H9 (cell line): ENCODE results near the gene MYOZ3. TPM values are rescaled to one million over a fixed set of nuclear protein-coding genes. Genes with fewer than 3 reads are reported as not detected.

ENCODE experiments used
- DNase-seq: peaks from one replicate; pipeline ENCODE4 v3.0.0-alpha.2; 2017
- H2AFZ ChIP-seq: one replicate; pipeline ENCODE4 v1.6.1; 2013; ENCODE audit warnings: mild to moderate bottlenecking, low read length, control low read depth, moderate library complexity
- H2AK5ac ChIP-seq: 2 replicates; pipeline ENCODE4 v1.6.1; 2013; ENCODE audit warnings: low read length, control low read depth, mixed read lengths; ENCODE audit not compliant: insufficient read length
- H2BK120ac ChIP-seq: one replicate; pipeline ENCODE4 v1.6.1; 2013; ENCODE audit warnings: low read depth, mild to moderate bottlenecking, low read length, control low read depth, inconsistent platforms; ENCODE audit not compliant: poor library complexity, severe bottlenecking
- H2BK12ac ChIP-seq: 2 replicates; pipeline ENCODE4 v1.6.1; 2013; ENCODE audit warnings: low read length, control low read depth, mixed read lengths, low read depth; ENCODE audit not compliant: insufficient read length
- H2BK15ac ChIP-seq: 2 replicates; pipeline ENCODE4 v1.6.1; 2013; ENCODE audit warnings: low read depth, low read length, control low read depth
- H2BK20ac ChIP-seq: one replicate; pipeline ENCODE4 v1.6.1; 2013; ENCODE audit warnings: low read depth, mild to moderate bottlenecking, low read length, control low read depth, inconsistent platforms; ENCODE audit not compliant: poor library complexity, severe bottlenecking
- H2BK5ac ChIP-seq: 2 replicates; pipeline ENCODE4 v1.6.1; 2013; ENCODE audit warnings: low read length, control low read depth, mixed read lengths; ENCODE audit not compliant: insufficient read length
- H3K14ac ChIP-seq: 2 replicates; pipeline ENCODE4 v1.6.1; 2013; ENCODE audit warnings: low read length, control low read depth; ENCODE audit not compliant: insufficient read depth
- H3K18ac ChIP-seq: 2 replicates; pipeline ENCODE4 v1.6.1; 2013; ENCODE audit warnings: low read depth, mild to moderate bottlenecking, mixed read lengths, low read length, control low read depth; ENCODE audit not compliant: insufficient read length
- H3K23ac ChIP-seq: 2 replicates; pipeline ENCODE4 v1.6.1; 2013; ENCODE audit warnings: low read length, control low read depth, mixed read lengths, low read depth; ENCODE audit not compliant: insufficient read length
- H3K23me2 ChIP-seq: 2 replicates; pipeline ENCODE4 v1.6.1; 2013; ENCODE audit warnings: low read depth, mild to moderate bottlenecking, mixed read lengths, low read length, control low read depth; ENCODE audit not compliant: insufficient read length, poor library complexity, severe bottlenecking
- H3K27ac ChIP-seq: 2 replicates; pipeline ENCODE4 v1.5.1; 2013; ENCODE audit warnings: low read length, control low read depth, mixed read lengths, low read depth; ENCODE audit not compliant: insufficient read length
- H3K27me3 ChIP-seq: 2 replicates; pipeline ENCODE4 v1.6.1; 2013; ENCODE audit warnings: low read length, control low read depth, inconsistent platforms; ENCODE audit not compliant: insufficient read depth
- H3K4ac ChIP-seq: 2 replicates; pipeline ENCODE4 v1.6.1; 2013; ENCODE audit warnings: low read depth, mild to moderate bottlenecking, control low read depth, inconsistent platforms, low read length, moderate library complexity
- H3K4me1 ChIP-seq: 2 replicates; pipeline ENCODE4 v1.6.1; 2013; ENCODE audit warnings: low read length, control low read depth, inconsistent platforms; ENCODE audit not compliant: insufficient read depth
- H3K4me2 ChIP-seq: 2 replicates; pipeline ENCODE4 v1.6.1; 2013; ENCODE audit warnings: low read length, control low read depth, mixed read lengths; ENCODE audit not compliant: insufficient read length, insufficient read depth
- H3K56ac ChIP-seq: 2 replicates; pipeline ENCODE4 v1.6.1; 2013; ENCODE audit warnings: low read depth, mild to moderate bottlenecking, mixed read lengths, low read length, control low read depth; ENCODE audit not compliant: insufficient read length
- H3K79me1 ChIP-seq: 2 replicates; pipeline ENCODE4 v1.6.1; 2013; ENCODE audit warnings: low read depth, mild to moderate bottlenecking, moderate library complexity, low read length, control low read depth, inconsistent platforms; ENCODE audit not compliant: insufficient read depth, poor library complexity, severe bottlenecking
- H3K79me2 ChIP-seq: 2 replicates; pipeline ENCODE4 v1.6.1; 2013; ENCODE audit warnings: low read length, control low read depth, inconsistent platforms; ENCODE audit not compliant: insufficient read depth
- H3K9ac ChIP-seq: 2 replicates; pipeline ENCODE4 v1.6.1; 2013; ENCODE audit warnings: low read length, control low read depth, mixed read lengths; ENCODE audit not compliant: insufficient read length; ENCODE audit errors: extremely low read depth
- H3K9me3 ChIP-seq: one replicate; pipeline ENCODE4 v1.6.1; 2013; ENCODE audit warnings: low read depth, low read length, inconsistent platforms; ENCODE audit not compliant: control insufficient read depth
- H3T11ph ChIP-seq: one replicate; pipeline ENCODE4 v1.6.1; 2013; ENCODE audit warnings: mild to moderate bottlenecking, low read length, control low read depth, inconsistent platforms
- H4K20me1 ChIP-seq: one replicate; pipeline ENCODE4 v1.6.1; 2013; ENCODE audit not compliant: control insufficient read depth, insufficient read length, insufficient read depth
- H4K5ac ChIP-seq: 2 replicates; pipeline ENCODE4 v1.6.1; 2013; ENCODE audit warnings: low read depth, mild to moderate bottlenecking, mixed read lengths, low read length, control low read depth; ENCODE audit not compliant: insufficient read length
- H4K8ac ChIP-seq: replicated peaks from 2 replicates; pipeline ENCODE4 v1.6.1; 2013; ENCODE audit warnings: low read length, control low read depth, mixed read lengths, low read depth; ENCODE audit not compliant: insufficient read length
- H4K91ac ChIP-seq: 2 replicates; pipeline ENCODE4 v1.6.1; 2013; ENCODE audit warnings: low read depth, mild to moderate bottlenecking, moderate library complexity, mixed read lengths, low read length, control low read depth; ENCODE audit not compliant: insufficient read length
- H3K27ac Mint-ChIP-seq, 3 experiments: 2 replicates in 2 of 3; 3 replicates in 1 of 3; pipeline ENCODE4 v1.8.0; 2020 to 2021; ENCODE audit warnings: mixed read lengths in 3 of 3, mild to moderate bottlenecking in 1 of 3, moderate library complexity in 1 of 3
- H3K27me3 Mint-ChIP-seq: 2 replicates; pipeline ENCODE4 v1.8.0; 2021; ENCODE audit warnings: low read depth, mild to moderate bottlenecking, moderate library complexity, mixed read lengths
- H3K36me3 Mint-ChIP-seq, 3 experiments: 2 replicates in 2 of 3; 3 replicates in 1 of 3; pipeline ENCODE4 v1.8.0; 2020 to 2021; ENCODE audit warnings: low read depth in 3 of 3, mixed read lengths in 3 of 3; ENCODE audit not compliant: insufficient read depth in 1 of 3
- H3K4me1 Mint-ChIP-seq, 2 experiments: 2 replicates each; pipeline ENCODE4 v1.8.0; 2020; ENCODE audit warnings: mixed read lengths in 2 of 2
- H3K4me3 Mint-ChIP-seq, 2 experiments: 2 replicates in 1 of 2; 3 replicates in 1 of 2; pipeline ENCODE4 v1.8.0; 2020 to 2021; ENCODE audit warnings: mild to moderate bottlenecking in 2 of 2, mixed read lengths in 2 of 2, moderate library complexity in 1 of 2
- H3K9me3 Mint-ChIP-seq, 2 experiments: 2 replicates in 1 of 2; 3 replicates in 1 of 2; pipeline ENCODE4 v1.8.0; 2020; ENCODE audit warnings: mild to moderate bottlenecking in 2 of 2, mixed read lengths in 2 of 2, moderate library complexity in 1 of 2
- CTCF ChIP-seq: fragments of 200-600 bp; sonication (generic); conservative IDR thresholded peaks from 3 replicates; pipeline ENCODE4 v1.8.0; 2021; ENCODE audit warnings: antibody characterized with exemption, mild to moderate bottlenecking
- WGBS: extraction: QIAGEN DNeasy Blood & Tissue Kit; methylation state at CpG from one replicate; pipeline ENCODE4 v1.1.7; 2013; ENCODE audit warnings: missing lambda C conversion rate, low lambda C conversion rate, mixed read lengths; ENCODE audit not compliant: insufficient read length; ENCODE audit errors: extremely low coverage; 5-methylcytosine and 5-hydroxymethylcytosine counted together
- total RNA-seq: library from RNA; stranded (reverse); gene quantifications from 2 replicates; pipeline ENCODE4 v1.2.1, GENCODE V29; 2021

Gene MYOZ3
- total RNA-seq, 1 experiment from 2014 or later: 18.1 TPM

DNA sequence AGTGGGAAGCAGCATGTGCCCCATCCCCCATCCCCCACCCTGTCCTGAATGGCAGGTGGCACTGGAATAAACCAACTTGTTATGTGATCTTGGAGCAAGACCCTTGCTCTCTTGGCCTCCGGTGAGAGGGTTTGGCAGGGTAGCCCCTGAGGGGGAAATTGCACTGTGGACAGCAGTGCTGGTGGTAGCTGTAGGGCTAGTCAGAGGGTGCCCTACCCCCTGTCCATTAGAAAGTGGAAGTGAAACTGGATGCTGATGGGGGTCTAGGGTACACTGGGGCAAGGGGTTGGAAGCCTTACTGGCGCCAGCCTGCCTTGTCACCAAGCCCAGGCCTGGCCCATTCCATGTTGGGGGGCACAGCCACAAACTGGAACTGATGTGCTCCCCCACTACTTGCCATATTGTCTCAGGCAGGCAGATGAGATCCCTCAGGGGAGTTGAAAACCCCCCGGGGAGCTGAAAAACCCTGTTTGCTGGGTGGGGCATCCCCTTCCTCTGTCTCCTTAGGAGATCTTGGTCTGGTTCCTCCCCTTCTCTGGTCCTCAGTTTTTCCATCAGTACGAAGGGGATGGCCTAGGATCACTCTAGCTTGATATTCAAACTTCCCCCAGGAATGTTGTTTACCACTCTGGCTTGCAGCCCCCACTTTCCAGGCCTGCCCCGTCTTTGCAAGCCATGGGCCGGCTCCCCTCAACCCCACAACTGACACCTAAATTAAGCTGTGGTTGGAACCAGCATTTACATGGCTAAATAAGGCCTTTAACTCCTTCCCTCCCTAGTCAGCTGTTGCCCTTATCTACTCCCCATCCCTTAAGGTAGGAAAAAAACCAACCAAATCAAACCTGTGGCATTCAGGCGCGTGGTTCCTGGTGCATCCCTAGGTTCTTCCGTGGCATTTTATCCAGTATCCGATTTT, 35.0 kb upstream of the MYOZ3 start:
- WGBS: no CpG with 5 or more reads among the region's 10 CpGs
- Histone ChIP-seq H4K91ac (no peak overlapping the region), H2BK15ac (no peak overlapping the region), H3K18ac (no peak overlapping the region), H2AFZ (no peak overlapping the region), H3K79me1 (no peaks in the 10 kb centered on the region), H3K4me1 (no peaks in the 10 kb centered on the region), H4K8ac (no peak overlapping the region), H3K9me3 (no peaks in the 10 kb centered on the region), H2AK5ac (no peak overlapping the region), H3K79me2 (no peaks in the 10 kb centered on the region), H2BK120ac (no peak overlapping the region), H3K23me2 (peaks cover 4% of the 10 kb centered on the region), H3K14ac (no peak overlapping the region), H3K9ac (no peak overlapping the region), H2BK5ac (no peak overlapping the region), H3K23ac (no peak overlapping the region), H2BK12ac (no peak overlapping the region), H3K27ac (no peak overlapping the region), H4K20me1 (no peaks in the 10 kb centered on the region), H3K4ac (no peak overlapping the region), H3K4me2 (no peak overlapping the region), H3T11ph (no peak overlapping the region), H3K27me3 (no peaks in the 10 kb centered on the region; the same call in 1 of the 2 replicates), H2BK20ac (no peak overlapping the region), H4K5ac (no peak overlapping the region), H3K56ac (no peak overlapping the region)
- DNase-seq: no peak
- peak overlapping the region; percentile 13 to 33; a peak in 2 of 5 replicates for H3K4me3 Mint-ChIP-seq
- peaks cover 0 to 2% of the 10 kb centered on the region in 2 experiments; a peak in 2 of 5 replicates for H3K9me3 Mint-ChIP-seq
- H3K27me3 Mint-ChIP-seq: peaks cover 35% of the 10 kb centered on the region
- H3K4me1 Mint-ChIP-seq: peaks cover 24 to 43% of the 10 kb centered on the region in 2 experiments
- H3K36me3 Mint-ChIP-seq: no peaks in the 10 kb centered on the region
- no peak for TF ChIP-seq CTCF
- H3K27ac Mint-ChIP-seq: peak overlapping the region in 1 of 3 experiments; percentile 34; a peak in 1 of 7 replicates
